Stimulated activated CD8-positive, alpha-beta memory T cell treated with anti-CD3 and anti-CD28 coated beads, Interleukin-7, amount 100 ng/mL, for 1 hour (primary cell): Measurements from ENCODE around the gene ELF1.
"Not testable (repeated sequence)": the region's sequence is repeated elsewhere in the genome, so short reads cannot be mapped to it uniquely, and the experiment has no call there.

Experiments used
- DNase-seq, 2 donors: peaks; one replicate each; pipeline ENCODE4 v3.0.0-alpha.2; 2020; ENCODE audit warnings: low read depth in 2 of 2

ELF1 gene

DNA sequence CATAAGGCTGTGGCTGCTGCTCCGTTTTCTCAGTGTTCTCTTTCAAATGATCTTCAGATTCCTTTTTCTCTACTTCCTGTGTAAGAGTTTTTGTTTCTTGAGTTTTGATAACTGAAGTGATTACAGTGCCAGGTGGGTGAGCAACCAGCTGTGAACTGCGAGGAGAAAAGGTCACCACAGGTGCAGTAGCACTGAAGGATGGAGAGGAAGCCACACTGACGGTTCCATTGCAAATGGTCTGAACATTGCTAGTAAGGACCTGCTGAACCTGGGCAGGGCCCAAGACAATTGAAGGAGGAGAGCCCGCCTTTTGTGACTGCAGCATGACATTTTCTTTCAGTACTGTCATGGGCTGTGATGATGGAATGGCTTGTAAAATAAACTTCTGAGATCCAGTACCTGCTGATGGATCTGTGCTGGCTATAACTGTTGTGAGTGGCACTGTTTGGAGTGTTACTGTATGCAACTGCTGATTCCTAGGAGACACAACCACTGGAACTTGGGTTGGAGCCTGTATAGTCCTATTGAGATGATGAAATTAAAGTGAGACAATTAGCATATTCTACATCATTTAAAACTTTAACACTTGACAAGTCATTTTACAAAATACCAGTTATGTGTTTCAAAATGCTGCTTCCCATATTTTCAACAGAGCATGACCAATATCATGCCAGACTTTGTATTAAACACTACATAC lies 85.5 kb downstream of the ELF1 start:
- DNase-seq = no peak

DNA sequence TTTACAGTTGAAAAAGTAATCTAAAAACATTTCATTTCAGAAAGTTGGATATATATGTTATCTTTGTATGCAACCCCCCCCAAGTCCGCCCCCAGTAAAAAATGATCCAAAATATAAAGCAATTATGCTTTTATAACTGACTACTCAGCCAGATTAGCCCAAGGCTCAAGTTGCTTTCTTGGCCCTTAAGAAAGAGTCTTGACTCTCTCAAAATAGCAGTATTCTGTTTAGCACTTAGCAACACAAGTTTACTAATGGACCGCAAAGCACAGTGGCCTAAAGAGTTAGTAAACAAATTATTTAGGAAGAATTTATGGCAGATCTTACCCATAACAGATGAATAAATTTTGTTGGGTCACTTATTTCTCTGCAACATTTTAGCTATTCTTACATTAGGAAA lies 86.9 kb downstream of the ELF1 start:
- no peak for DNase-seq

DNA sequence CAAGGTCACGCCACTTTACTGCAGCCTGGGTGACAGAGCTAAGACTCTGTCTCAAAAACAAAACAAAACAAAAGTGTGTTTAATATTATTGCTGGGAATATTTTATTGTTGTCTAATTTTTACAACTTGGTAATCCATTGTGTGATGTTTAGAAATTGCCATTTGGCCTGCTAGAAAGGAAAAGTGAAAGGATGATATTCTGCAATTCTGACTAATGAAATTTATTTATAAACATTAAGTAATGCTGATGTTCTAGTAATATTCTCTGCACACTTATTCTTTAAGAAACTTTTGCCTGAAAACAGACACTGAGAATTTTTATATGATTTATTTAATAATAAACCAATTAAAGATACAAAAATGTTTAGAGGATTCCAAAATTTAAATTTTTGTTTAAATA lies 87.4 kb downstream of the ELF1 start:
- no peak for DNase-seq

DNA sequence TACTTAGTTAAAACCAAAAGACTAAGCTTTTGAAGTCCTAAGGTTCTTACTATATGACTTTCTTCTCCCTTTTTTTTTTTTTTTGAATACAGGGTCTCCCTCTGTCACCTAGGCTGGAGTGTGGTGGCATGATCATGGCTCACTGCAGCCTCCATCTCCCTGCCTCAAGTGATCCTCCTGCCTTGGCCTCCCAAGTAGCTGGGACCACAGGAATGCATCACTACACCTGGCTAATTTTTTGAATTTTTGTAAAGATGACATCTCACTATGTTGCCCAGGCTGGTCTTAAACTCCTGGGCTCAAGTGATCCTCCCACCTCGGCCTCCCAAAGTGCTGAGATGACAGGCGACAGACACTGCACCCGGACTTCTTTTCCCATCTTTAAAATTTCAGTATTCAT lies 89.2 kb downstream of the ELF1 start:
- DNase-seq = not testable (repeated sequence)

DNA sequence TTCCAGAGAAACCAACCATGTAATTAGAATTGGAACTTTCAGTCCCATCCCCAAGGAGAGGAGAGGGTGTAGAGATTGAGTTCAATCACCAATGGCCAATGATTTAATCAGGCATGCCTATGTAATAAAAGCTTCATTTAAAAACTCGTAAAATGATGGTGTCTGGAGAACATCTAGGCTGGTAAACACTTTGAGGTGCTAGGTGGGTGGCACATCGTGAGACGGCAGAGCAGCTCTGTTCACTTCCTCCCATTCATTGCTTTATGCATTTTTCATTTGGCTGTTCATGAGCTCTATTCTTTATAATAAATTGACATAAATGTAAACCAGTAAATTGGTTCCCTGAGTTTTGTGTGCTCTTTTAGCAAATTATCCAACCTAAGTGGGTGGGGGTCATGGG lies 90.1 kb downstream of the ELF1 start:
- DNase-seq = no peak

DNA sequence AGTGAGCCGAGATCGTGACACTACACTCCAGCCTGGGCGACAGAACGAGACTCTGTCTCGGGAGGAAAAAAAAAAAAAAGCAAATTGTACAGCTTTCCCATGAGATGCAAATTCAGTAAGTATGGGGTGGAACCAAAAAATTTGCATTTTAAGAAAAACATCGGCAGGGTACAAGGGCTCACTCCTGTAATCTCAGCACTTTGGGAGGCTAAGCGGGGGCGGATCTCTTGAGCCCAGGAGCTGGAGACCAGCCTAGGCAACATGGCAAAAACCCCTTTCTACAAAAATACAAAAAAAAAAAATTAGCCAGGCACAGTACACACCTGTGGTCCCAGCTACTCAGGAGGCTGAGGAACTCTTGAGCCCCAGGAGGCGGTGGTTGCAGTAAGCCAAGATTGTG lies 91.2 kb downstream of the ELF1 start:
- no peak for DNase-seq

DNA sequence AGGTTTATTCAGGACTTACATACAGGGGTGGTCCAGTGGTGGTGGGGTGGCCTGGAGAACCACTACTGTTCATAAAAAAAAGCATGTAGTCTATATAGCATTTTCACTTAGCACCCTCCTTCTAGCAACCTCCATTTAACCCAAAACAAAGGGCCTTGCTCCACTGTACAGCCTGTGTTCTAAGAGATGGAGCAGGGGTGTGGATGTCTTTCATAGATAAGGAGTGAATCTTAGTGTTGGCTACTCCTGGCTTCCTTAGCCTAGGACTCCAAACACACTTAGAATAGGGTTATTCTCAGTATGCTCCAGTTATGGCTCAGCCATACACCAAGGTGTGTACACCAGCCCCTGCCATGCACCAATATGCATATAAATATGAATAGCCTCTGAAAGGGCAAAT lies 95.2 kb downstream of the ELF1 start:
- DNase-seq = no peak

DNA sequence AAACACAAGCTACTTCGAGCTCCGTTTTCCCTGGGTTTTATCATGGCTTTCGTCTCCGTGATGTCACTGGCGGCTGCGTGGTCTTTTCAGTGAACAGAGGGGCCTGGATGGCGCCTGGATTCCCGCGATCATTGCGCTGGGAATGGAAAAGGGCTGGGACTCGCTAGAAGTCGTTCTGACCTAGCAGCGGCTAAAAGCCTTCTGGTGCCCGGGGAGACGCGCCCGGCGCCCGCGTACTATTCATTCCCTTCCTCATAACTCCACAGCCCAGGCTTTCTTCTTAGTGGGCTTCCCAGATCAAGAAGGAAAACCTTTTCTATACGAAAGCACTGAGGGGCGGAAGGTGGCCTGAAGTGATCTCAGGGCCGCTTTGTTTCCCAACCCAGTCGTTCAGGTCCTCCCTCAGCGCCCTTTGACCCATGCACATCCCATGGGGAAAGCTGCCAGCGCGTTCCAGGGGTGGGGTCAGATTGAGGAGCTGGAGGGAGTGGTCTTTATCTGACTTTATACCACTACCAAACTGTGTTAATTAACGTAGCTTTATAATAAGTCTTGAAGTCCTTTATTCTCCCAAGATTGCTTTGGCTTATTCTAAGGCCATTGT lies 96.6 kb downstream of the ELF1 start:
- DNase-seq = no peak

DNA sequence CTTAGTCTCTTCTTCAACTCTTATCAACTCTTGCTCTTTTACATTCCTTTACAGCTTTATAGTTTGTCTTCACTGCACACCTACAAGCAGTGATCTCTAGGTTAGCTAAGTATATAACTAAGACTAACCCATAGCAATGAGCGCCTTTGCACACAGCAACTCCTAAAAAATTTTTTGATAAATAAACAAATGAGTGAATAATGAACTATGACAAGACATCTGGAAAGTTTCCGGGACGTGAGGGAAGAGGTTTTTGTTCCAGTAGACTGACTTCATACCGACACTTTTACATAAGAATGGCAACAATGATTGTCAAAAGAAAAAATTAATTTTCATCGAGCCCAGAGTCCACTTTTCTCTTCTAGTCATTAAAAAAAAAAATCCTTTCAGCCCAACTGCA lies 98.3 kb downstream of the ELF1 start:
- no peak for DNase-seq

DNA sequence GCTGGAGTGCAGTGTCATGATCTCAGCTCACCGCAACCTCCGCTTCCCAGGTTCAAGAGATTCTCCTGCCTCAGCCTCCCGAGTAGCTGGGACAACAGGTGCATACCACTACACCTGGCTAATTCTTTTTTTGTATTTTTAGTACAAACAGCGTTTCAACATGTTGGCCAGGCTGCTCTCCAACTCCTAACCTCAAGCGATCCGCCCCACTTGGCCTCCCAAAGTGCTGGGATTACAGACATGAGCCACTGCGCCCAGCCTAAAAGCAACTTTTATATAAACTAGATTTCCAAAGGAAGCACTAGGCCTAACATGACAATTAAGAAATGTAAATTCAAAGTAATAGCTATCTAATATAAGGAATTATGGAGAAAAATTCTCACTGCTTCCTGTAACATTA lies 99.2 kb downstream of the ELF1 start:
- DNase-seq = not testable (repeated sequence)

DNA sequence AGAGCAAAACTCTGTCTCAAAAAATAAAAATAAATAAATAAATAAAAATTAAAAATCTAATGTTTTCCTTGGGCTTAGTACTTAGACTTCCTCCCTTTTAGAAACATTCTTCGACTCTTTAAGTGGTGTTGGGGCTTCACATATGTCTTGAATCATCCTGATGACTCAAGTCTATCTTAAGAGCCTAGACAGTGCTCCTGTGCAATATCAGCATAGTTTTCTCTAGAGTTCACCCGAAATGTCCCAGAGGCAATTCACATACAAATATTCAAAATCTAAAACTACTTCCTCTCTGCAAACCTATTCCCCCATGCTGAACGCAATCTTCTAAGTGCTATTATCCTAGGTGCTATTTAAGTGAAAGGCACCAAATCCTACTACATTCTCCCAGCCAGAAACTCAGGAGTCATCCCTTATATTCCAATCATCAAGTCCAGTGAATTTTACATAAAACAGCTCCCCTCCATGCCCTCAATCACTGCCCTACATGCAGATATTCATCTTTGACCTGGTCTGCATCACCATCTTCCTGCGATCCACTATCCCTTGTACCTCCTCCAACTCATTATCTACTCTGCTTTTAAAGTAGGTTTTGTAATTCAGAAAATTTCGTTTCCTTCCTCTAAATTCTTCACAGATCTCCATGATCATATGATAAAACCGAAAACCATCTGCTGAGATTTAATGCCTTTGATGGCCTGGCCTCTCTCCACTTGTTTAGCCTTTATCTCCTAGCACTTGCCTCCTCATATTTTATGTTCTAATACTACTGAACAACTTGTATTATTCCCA lies 102.7 kb downstream of the ELF1 start:
- no peak for DNase-seq

DNA sequence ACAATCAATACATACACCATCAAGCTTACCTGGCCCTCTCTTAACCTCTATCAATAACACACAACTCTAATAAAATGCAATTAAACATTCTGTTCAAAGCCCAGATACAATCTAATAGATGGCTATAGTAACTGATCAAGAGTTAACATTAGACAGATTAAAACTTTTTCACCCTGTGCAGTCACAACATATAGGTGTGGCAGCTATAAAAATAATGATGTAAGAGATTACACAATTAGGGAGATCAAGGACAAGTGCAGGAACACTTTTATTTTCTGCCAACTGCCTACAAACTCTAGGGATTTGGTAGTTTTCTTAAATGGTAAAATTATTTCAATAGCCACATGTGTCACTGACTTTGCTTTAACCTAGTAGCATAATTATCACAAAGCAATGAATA lies 104.3 kb downstream of the ELF1 start:
- DNase-seq = not testable (repeated sequence)

DNA sequence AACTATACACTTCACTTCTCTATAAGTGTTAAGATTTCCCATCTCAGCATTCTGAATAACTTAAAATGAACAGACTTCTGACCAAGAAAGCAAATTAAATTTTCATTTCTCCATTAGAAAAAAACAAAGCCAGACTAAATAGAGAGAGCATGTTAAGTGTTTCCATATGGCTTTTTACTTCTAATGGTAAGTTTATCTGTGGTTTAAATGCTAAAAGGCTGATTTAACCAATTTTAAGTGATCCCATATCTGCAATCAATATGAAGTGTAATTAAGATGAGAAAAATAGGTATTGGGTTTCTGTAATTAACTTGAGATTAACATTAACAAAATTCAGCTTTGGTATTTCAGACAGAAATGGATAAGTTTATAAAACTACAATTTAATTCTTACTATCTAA lies 107.8 kb downstream of the ELF1 start:
- no peak for DNase-seq

DNA sequence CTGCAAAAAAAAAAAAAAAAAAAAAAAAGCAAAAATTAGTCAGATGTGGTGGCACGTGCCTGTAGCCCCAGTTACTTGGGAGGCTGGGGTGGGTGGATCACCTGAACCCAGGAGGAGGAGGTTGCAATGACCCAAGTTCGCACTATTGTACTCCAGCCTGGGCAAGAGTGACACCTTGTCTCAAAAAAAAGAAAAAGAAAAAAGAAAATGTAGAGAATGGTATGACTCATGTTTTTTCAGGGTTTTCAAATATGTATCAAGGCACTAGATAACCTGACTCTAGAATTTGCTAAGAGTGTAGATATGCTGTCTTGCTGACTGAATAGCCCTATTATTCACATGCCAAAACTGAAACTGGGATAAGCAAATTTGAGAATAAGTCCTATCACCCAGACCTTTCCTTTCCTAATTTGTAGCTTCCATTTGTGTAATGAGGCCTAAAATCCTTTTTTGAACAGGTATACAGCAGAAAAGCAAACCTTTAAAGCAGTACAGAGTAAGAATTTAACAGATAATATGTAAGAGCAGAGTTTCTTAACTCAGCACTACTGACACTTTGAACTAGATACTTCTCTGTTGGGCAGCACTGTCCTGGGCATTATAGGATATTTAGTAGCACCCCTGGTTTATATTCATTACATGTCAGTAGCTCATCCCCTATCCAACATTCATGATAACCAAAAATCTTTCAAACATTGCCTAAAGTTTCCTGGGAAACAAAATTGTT lies 108.6 kb downstream of the ELF1 start:
- no peak for DNase-seq

DNA sequence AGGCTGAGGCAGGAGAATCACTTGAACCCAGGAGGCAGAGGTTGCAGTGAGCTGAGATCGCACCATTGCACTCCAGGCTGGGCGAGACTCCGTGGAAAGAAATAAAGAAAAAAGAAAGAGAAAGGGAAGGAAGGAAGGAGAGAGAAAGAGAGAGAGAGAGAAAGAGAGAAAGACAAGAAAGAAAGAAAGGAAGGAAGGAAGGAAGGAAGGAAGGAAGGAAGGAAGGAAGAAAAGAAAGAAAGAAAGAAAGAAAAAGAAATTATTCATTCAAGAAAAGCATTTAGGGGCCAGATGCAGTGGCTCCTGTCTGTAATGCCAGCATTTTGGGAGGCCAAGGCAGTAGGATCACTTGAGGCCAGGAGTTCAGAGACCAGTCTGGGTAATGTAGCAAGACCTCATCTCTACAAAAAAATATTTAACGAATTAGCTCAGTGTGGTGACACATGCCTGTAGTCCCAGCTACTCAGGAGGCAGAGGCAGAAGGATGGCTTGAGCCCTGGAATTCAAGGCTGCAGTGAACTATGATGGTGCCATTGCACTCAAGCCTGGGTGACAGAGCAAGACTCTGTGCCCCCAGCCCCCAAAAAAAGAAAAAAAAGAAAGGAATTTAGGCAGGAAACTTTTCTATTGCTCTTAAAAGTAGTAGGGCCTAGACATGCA lies 109.4 kb downstream of the ELF1 start:
- not testable (repeated sequence) for DNase-seq

DNA sequence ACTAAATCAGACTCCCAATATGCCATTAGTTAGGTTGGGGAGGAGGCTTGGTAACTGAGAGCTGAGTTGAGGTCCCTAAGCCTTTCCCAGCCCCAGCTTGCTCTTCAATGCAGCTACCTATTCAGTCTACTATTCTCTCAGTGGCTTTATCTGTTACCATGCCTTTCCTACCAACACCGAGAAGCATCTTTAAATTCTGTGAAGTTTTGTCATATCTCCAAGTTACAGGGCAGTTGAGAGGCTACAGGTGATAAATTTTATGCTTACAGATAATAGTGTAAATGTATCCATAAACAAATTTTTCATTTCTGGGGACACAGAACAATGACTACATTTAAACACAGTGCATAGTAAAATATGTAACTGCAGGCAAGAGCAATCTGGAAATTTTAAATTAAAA lies 110.6 kb downstream of the ELF1 start:
- no peak for DNase-seq

DNA sequence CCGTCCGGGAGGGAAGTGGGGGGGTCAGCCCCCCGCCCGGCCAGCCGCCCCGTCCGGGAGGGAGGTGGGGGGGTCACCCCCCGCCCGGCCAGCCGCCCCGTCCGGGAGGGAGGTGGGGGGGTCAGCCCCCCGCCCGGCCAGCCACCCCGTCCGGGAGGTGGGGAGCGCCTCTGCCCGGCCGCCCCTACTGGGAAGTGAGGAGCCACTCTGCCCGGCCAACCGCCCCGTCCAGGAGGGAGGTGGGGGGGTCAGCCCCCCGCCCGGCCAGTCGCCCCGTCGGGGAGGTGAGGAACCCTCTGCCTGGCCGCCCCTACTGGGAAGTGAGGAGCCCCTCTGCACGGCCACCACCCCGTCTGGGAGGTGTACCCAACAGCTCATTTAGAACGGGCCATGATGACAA lies 118.1 kb downstream of the ELF1 start:
- not testable (repeated sequence) for DNase-seq

DNA sequence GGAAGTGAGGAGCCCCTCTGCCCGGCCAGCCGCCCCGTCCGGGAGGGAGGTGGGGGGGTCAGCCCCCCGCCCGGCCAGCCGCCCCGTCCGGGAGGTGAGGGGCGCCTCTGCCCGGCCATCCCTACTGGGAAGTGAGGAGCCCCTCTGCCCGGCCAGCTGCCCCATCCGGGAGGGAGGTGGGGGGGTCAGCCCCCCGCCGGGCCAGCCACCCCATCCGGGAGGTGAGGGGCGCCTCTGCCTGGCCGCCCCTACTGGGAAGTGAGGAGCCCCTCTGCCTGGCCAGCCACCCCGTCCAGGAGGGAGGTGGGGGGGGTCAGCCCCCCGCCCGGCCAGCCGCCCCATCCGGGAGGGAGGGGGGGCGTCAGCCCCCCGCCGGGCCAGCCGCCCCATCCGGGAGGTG lies 118.5 kb downstream of the ELF1 start:
- not testable (repeated sequence) for DNase-seq

DNA sequence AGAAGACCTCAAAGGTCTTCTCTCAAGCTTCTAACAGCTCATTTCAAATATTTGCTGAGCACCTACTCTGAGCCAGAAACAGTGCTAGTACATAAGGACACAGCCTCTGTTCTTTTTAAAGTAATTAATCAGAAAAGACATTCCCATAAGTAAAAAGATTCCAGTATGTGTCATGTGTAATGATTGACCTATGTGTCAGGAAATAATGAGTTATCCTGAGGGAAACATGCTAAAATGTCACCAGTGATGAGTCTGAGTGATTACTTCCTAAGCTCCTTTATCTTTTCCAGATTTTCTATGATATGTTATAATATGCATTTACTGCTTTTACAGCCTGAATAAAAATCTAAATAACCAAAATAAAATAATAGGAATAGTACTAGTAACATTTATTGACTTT lies 122.1 kb downstream of the ELF1 start:
- no peak for DNase-seq

DNA sequence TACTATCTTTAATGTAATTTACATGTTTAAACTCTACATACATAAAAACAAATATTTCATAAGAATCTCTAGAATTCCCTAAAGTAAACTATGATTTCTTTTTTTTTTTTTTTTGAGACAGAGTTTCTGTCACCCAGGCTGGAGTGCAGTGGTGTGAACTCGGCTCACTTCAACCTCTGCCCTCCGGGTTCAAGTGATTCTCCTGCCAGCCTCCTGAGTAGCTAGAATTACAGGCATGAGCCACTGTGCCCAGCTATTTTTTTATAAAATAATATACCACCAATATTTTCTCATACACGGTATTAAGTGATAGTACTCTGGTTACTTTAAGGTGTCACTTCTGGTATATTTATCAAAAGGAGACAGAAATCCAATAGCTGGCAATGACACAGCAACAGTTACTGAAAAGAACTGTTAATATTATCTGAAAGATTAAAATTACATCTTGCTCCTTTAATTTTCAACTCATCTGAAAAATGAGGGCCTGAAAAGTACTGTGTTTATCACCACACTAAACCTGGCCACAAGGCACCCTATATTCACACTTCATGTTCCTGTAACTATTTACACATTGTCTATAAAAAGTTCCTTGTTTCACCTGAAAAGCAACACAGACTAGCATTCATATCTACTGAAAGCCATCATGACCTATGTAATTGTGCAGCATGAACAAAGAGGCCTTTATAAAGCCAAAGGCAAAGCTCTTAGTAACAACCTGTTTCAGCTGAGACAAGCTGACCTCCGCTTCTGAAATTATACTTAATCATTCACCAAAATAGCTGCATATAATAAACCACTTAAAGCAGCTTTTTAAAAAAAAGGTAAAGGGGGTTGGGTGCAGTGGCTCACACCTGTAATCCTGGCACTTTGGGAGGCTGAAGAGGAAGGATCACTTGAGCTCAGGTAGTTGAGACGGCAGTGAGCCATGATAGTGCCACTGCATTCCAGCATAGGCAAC lies 123.6 kb downstream of the ELF1 start:
- no peak for DNase-seq

DNA sequence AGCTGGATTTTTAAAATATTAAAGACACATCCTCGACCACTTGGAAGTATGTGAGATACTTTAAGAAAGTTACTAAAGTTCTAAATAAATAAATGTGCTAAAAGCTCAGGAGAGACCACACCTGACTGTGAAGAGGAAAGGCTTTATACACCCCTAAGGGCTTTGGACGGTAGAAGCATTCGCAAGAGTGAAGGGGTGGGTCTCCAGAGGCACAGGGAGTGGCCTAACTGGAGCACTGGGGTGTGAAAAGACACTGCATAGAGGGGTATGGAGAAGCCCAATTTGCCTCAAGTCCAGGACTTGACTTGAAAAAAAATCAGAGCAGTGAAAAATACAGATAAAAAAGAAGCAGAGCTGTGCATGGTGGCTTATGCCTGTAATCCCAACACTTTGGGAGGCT lies 125.5 kb downstream of the ELF1 start:
- not testable (repeated sequence) for DNase-seq
